ENCODE results near the gene NCKAP5L.

NCKAP5L gene

GRCh38 chr12:49794811-49795653, 33.2 kb downstream of the NCKAP5L start:
- H3K79me2 ChIP-seq (ENCODE audit: low read length) = no peaks in the 10 kb centered on the region
- no peak overlapping the region for H3K9ac ChIP-seq (ENCODE audit: low read length)
- H4K20me1 ChIP-seq (ENCODE audit: insufficient read depth, low read length) = no peaks in the 10 kb centered on the region
- no peaks in the 10 kb centered on the region for H3K27me3 ChIP-seq (ENCODE audit: low read depth, low read length)
- H3K36me3 ChIP-seq (replicated peaks; ENCODE audit: low read depth, low read length) = no peaks in the 10 kb centered on the region
- no peak overlapping the region for H3K27ac ChIP-seq (ENCODE audit: low read length)
- no peak overlapping the region for H3K4me3 ChIP-seq (ENCODE audit: low read length)
- TF ChIP-seq CTCF (IDR thresholded peaks at IDR 0.05; ENCODE audit: low read depth, low read length) (no peak), EZH2phosphoT487 (IDR thresholded peaks at IDR 0.05; ENCODE audit: low read depth) (no peak)
- H3K9me3 ChIP-seq (ENCODE audit: insufficient read depth, low read length) = no peaks in the 10 kb centered on the region
- H2AFZ ChIP-seq (ENCODE audit: low read depth, low read length) = no peak overlapping the region
- no peaks in the 10 kb centered on the region for H3K4me1 ChIP-seq (ENCODE audit: low read length)
- H3K4me2 ChIP-seq (ENCODE audit: low read length) = no peak overlapping the region

GRCh38 chr12:49794021-49794420, 34.2 kb downstream of the NCKAP5L start:
- no peaks in the 10 kb centered on the region for H3K79me2 ChIP-seq (ENCODE audit: low read length)
- no peak overlapping the region for H3K9ac ChIP-seq (ENCODE audit: low read length)
- no peaks in the 10 kb centered on the region for H3K36me3 ChIP-seq (replicated peaks; ENCODE audit: low read depth, low read length)
- H3K4me2 ChIP-seq (ENCODE audit: low read length) = no peak overlapping the region
- no peak overlapping the region for H3K4me3 ChIP-seq (ENCODE audit: low read length)
- TF ChIP-seq EZH2phosphoT487 (IDR thresholded peaks at IDR 0.05; ENCODE audit: low read depth) (no peak), CTCF (IDR thresholded peaks at IDR 0.05; ENCODE audit: low read depth, low read length) (no peak)
- no peaks in the 10 kb centered on the region for H3K9me3 ChIP-seq (ENCODE audit: insufficient read depth, low read length)
- H3K27ac ChIP-seq (ENCODE audit: low read length) = no peak overlapping the region
- H4K20me1 ChIP-seq (ENCODE audit: insufficient read depth, low read length) = no peaks in the 10 kb centered on the region
- no peak overlapping the region for H2AFZ ChIP-seq (ENCODE audit: low read depth, low read length)
- no peaks in the 10 kb centered on the region for H3K27me3 ChIP-seq (ENCODE audit: low read depth, low read length)
- no peaks in the 10 kb centered on the region for H3K4me1 ChIP-seq (ENCODE audit: low read length)

- Histone ChIP-seq H4K20me1 (ENCODE audit: insufficient read depth, low read length) (no peaks in the 10 kb centered on the region), H3K4me3 (ENCODE audit: low read length) (no peak overlapping the region), H3K9ac (ENCODE audit: low read length) (no peak overlapping the region), H3K27me3 (ENCODE audit: low read depth, low read length) (no peaks in the 10 kb centered on the region), H2AFZ (ENCODE audit: low read depth, low read length) (no peak overlapping the region), H3K4me2 (ENCODE audit: low read length) (no peak overlapping the region), H3K36me3 (replicated peaks; ENCODE audit: low read depth, low read length) (no peaks in the 10 kb centered on the region), H3K79me2 (ENCODE audit: low read length) (no peaks in the 10 kb centered on the region), H3K9me3 (ENCODE audit: insufficient read depth, low read length) (no peaks in the 10 kb centered on the region), H3K27ac (ENCODE audit: low read length) (no peak overlapping the region), H3K4me1 (ENCODE audit: low read length) (no peaks in the 10 kb centered on the region)
- TF ChIP-seq EZH2phosphoT487 (IDR thresholded peaks at IDR 0.05; ENCODE audit: low read depth) (no peak), CTCF (IDR thresholded peaks at IDR 0.05; ENCODE audit: low read depth, low read length) (no peak)
Measured at GRCh38 chr12:49793620-49794019, 34.6 kb downstream of the NCKAP5L start.

- Histone ChIP-seq H3K4me1 (ENCODE audit: low read length) (peaks cover 2% of the 10 kb centered on the region; the same call in 1 of the 2 replicates), H2AFZ (ENCODE audit: low read depth, low read length) (no peak overlapping the region), H3K36me3 (replicated peaks; ENCODE audit: low read depth, low read length) (no peaks in the 10 kb centered on the region), H3K27me3 (ENCODE audit: low read depth, low read length) (no peaks in the 10 kb centered on the region), H3K4me2 (ENCODE audit: low read length) (no peak overlapping the region), H3K9me3 (ENCODE audit: insufficient read depth, low read length) (no peaks in the 10 kb centered on the region), H4K20me1 (ENCODE audit: insufficient read depth, low read length) (no peaks in the 10 kb centered on the region), H3K27ac (ENCODE audit: low read length) (no peak overlapping the region), H3K9ac (ENCODE audit: low read length) (no peak overlapping the region), H3K4me3 (ENCODE audit: low read length) (no peak overlapping the region), H3K79me2 (ENCODE audit: low read length) (no peaks in the 10 kb centered on the region)
- TF ChIP-seq CTCF (IDR thresholded peaks at IDR 0.05; ENCODE audit: low read depth, low read length) (no peak), EZH2phosphoT487 (IDR thresholded peaks at IDR 0.05; ENCODE audit: low read depth) (no peak)
Measured at GRCh38 chr12:49792976-49793580, 35.1 kb downstream of the NCKAP5L start.
